Calu3 (cell line): ENCODE data around the gene CDC20B. TPM values are rescaled to one million over a fixed set of nuclear protein-coding genes. Genes with fewer than 3 reads are reported as not detected.

Experiments
- BruUV-seq: library from RNA; stranded (reverse); fragments of 400-500 nt; replicated peaks from 2 replicates; lab custom pipeline; 2021; lab: Mats Ljungman, UMichigan
- CTCF ChIA-PET: fragments of 300-600 bp; sonication (Branson Sonifier 250); formaldehyde crosslinking; loops from one replicate; lab custom pipeline; 2022; ENCODE audit warnings: antibody characterized with exemption; lab: Charles Lee
- DNase-seq: peaks from one replicate; pipeline ENCODE4 v3.0.0; 2022
- H3K27ac Mint-ChIP-seq: one replicate; pipeline ENCODE4 v1.8.0; 2022; ENCODE audit warnings: mixed read lengths; ENCODE audit not compliant: unreplicated experiment
- H3K27me3 Mint-ChIP-seq: one replicate; pipeline ENCODE4 v1.8.0; 2022; ENCODE audit warnings: mixed read lengths; ENCODE audit not compliant: unreplicated experiment
- H3K36me3 Mint-ChIP-seq: one replicate; pipeline ENCODE4 v1.8.0; 2022; ENCODE audit warnings: mild to moderate bottlenecking, moderate library complexity, mixed read lengths; ENCODE audit not compliant: insufficient read depth, unreplicated experiment
- H3K4me1 Mint-ChIP-seq: one replicate; pipeline ENCODE4 v1.8.0; 2022; ENCODE audit warnings: mild to moderate bottlenecking, low read depth, mixed read lengths; ENCODE audit not compliant: unreplicated experiment
- H3K4me3 Mint-ChIP-seq: one replicate; pipeline ENCODE4 v1.8.0; 2022; ENCODE audit warnings: mild to moderate bottlenecking, low read depth, moderate library complexity, mixed read lengths; ENCODE audit not compliant: unreplicated experiment
- H3K9me3 Mint-ChIP-seq: one replicate; pipeline ENCODE4 v1.8.0; 2022; ENCODE audit warnings: low read depth, mixed read lengths; ENCODE audit not compliant: unreplicated experiment
- intact Hi-C: fragments of 100-400 bp; cut with micrococcal nuclease; formaldehyde crosslinking; loops from one replicate; pipeline ENCODE4 v1.10.0; 2022; ENCODE audit not compliant: unreplicated experiment
- total RNA-seq: library from RNA; stranded (reverse); gene quantifications from 2 replicates; pipeline ENCODE4 v1.2.3, GENCODE V29; 2022
- TF ChIP-seq, protein P1 (sequence below): fragments of 200-600 bp; IDR thresholded peaks from one replicate; pipeline ENCODE4 v1.8.0; 2022; ENCODE audit warnings: antibody characterized with exemption; ENCODE audit not compliant: unreplicated experiment

CDC20B gene
- total RNA-seq, 1 experiment from 2014 or later = not detected

DNA sequence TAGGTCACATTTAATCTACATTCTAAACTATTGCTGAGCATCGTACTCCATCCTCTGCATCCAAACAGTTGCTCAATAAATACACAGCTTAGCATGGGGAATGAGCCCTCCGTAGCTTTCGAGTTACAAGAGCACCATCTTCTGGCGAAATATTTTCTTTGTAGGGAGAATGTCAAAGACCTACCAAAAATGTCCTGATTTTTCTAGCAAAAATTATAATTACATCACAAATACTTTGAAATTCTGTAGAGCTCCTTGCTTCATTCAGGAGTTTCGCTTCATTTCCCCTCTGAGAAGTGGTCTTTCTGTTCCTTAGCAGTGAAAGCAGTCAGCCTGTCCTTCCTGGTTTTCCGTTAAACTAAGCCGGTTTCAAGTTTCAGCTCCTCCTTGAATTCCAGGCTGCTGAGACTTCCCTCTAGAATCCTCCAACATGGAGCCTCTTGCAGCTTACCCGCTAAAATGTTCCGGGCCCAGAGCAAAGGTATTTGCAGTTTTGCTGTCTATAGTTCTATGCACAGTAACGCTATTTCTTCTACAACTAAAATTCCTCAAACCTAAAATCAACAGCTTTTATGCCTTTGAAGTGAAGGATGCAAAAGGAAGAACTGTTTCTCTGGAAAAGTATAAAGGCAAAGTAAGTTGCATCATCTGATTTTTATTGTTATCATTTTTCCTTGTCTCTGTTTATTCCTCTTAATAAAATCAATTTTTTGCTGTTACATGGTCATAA is 13.0 kb downstream of the CDC20B start, which contains the start of gene GPX8:
Gene GPX8, plus strand, starts transcription at position 409 of the 730 bp plus-strand sequence. Its CDS starts 22 bp downstream, at position 431.
- H3K36me3 Mint-ChIP-seq = peaks cover 19% of the 10 kb centered on the region
- no peaks in the 10 kb centered on the region for H3K27me3 Mint-ChIP-seq
- peaks cover 6% of the 10 kb centered on the region for H3K4me1 Mint-ChIP-seq
- intact Hi-C loops = loop anchor here (1.0 kb wide), 1 partner anchor 254 kb away; no protein-coding TSS in a partner anchor
- H3K27ac Mint-ChIP-seq = peak within 1 kb of the TSS; percentile 72
- TF ChIP-seq, protein P1, sequence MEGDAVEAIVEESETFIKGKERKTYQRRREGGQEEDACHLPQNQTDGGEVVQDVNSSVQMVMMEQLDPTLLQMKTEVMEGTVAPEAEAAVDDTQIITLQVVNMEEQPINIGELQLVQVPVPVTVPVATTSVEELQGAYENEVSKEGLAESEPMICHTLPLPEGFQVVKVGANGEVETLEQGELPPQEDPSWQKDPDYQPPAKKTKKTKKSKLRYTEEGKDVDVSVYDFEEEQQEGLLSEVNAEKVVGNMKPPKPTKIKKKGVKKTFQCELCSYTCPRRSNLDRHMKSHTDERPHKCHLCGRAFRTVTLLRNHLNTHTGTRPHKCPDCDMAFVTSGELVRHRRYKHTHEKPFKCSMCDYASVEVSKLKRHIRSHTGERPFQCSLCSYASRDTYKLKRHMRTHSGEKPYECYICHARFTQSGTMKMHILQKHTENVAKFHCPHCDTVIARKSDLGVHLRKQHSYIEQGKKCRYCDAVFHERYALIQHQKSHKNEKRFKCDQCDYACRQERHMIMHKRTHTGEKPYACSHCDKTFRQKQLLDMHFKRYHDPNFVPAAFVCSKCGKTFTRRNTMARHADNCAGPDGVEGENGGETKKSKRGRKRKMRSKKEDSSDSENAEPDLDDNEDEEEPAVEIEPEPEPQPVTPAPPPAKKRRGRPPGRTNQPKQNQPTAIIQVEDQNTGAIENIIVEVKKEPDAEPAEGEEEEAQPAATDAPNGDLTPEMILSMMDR = peak; percentile 36
- CTCF ChIA-PET = interaction anchor here (0.6 to 1.6 kb wide), 15 partner anchors 12 to 635 kb away, joined by 3 to 35 read pairs (median 4); no protein-coding TSS in a partner anchor
- DNase-seq = peak; percentile 41
- no peaks in the 10 kb centered on the region for H3K9me3 Mint-ChIP-seq
- BruUV-seq = no TSS peak
- H3K4me3 Mint-ChIP-seq = peak within 1 kb of the TSS; percentile 76

DNA sequence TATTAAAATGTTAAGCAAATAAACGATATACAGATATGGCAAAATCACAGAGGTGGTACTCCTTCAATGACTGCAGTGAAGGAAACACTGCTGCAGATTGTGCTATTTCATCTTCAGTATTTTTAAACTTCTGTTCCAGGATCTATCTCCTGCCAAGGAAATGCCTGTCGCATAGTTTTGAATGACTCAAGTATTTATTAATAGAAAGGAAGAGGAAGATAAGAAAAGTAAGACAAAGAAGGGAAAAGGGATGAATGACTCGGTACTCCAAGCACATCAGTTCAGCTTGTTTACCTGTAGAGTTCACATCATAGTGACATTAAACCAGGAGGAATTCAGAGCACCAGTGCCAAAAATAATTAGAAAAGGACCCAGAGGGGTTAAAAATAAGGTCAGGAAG is 18.1 kb downstream of the CDC20B start:
- Mint-ChIP-seq H3K27me3 (peaks cover 2% of the 10 kb centered on the region), H3K36me3 (peaks cover 2% of the 10 kb centered on the region), H3K9me3 (no peaks in the 10 kb centered on the region), H3K4me1 (peaks cover 11% of the 10 kb centered on the region), H3K4me3 (no peak overlapping the region), H3K27ac (no peak overlapping the region)
- TF ChIP-seq, protein P1 = no peak
- no TSS peak for BruUV-seq
- CTCF ChIA-PET = no interaction called here
- intact Hi-C loops = no loop called here
- no peak for DNase-seq

DNA sequence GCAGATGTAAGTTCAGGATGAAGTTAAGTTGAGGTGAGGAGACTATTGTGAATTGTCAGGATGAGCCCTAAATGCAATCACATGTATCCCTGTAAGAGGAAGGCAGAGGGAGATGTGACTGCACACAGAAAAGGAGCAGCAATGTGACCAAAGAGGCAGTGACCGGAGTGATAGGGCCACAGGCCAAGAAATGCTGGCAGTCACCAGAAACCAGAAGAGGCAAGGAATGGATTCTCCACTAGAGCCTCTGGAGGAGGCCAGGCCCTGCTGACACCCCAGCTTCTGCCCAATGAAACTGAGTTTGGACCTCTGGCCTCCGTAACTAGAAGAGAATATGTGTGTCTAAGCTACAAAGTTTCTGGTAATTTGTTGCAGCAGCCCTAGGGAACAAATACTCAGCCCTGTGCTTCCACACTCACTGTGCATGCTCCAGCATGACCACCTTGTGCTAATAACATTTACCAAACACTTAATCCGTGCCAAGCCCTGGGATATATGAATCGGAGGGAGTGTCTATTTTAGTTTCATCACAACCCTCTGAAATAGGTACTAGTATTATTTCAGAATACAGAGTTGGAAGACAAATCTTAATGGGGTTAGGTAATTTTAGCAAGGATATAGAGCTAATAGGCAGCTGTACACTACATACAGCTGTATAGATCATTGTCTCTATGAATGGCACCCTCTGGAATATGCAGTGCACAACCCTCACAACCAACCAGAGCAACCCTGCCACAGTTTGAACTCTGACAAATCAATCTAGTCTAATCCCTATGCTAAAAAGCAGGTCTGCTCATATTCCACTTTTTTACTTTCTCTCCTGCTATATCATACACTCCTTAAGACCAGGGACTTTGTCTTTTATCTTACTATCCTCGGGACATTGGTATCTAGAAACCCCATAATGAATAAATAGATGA is 20.8 kb downstream of the CDC20B start:
- H3K36me3 Mint-ChIP-seq = no peaks in the 10 kb centered on the region
- peaks cover 14% of the 10 kb centered on the region for H3K27me3 Mint-ChIP-seq
- H3K4me1 Mint-ChIP-seq = peaks cover 11% of the 10 kb centered on the region
- CTCF ChIA-PET = no interaction called here
- no peak overlapping the region for H3K4me3 Mint-ChIP-seq
- no peaks in the 10 kb centered on the region for H3K9me3 Mint-ChIP-seq
- intact Hi-C loops = no loop called here
- TF ChIP-seq, protein P1 = no peak
- no TSS peak for BruUV-seq
- DNase-seq = no peak
- no peak overlapping the region for H3K27ac Mint-ChIP-seq

DNA sequence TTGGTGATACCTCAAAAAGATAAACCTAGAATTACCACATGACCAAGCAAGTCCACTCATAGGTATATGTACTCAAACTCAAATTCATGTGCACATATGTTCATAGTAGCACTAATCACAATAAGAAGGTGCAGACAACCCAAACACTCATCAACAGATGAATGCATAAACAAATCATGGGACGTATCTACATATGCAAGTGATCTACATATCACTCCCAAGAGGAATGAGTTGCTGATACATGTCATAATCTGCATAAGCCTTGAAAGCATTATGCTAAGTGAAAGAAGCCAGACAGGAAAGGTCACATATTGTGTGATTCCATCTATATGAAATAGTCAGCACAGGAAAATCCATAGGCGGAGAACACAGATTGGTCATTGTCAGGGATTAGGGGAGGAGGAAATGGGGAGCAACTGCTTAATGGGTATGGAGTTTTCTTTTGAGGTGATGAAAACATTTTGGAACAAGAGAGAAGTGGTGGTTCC is 23.6 kb downstream of the CDC20B start:
- no TSS peak for BruUV-seq
- no peaks in the 10 kb centered on the region for H3K9me3 Mint-ChIP-seq
- no peak for DNase-seq

More for the DNA sequence above, 23.6 kb downstream of the CDC20B start:
- intact Hi-C loops = no loop called here
- CTCF ChIA-PET = no interaction called here
- Mint-ChIP-seq H3K4me1 (no peaks in the 10 kb centered on the region), H3K4me3 (no peak overlapping the region), H3K27me3 (peaks cover 38% of the 10 kb centered on the region), H3K36me3 (no peaks in the 10 kb centered on the region), H3K27ac (no peak overlapping the region)
- TF ChIP-seq, protein P1 = no peak
